ENCODE results near the gene LRRC42.

GRCh38 chr1:53975861-53976260, 29.7 kb downstream of the LRRC42 start:
- TF ChIP-seq ZC3H11A (IDR thresholded peaks at IDR 0.05) (no peak), POLR2A (IDR thresholded peaks at IDR 0.05; ENCODE audit: low read length) (no peak), CTCF (IDR thresholded peaks at IDR 0.05) (no peak), MAZ (IDR thresholded peaks at IDR 0.05; ENCODE audit: borderline replicate concordance, low read depth, low read length) (no peak), TP53 (CRISPR knock-in tag; IDR thresholded peaks at IDR 0.05) (no peak), ATOH8 (CRISPR knock-in tag; IDR thresholded peaks at IDR 0.05; ENCODE audit: low read depth) (no peak), HDAC2 (IDR thresholded peaks at IDR 0.05) (no peak), ZFP36 (IDR thresholded peaks at IDR 0.05; ENCODE audit: borderline replicate concordance, partially characterized antibody) (no peak), RAD21 (conservative IDR thresholded peaks at IDR 0.05 in 1 of 2, IDR thresholded peaks at IDR 0.05 in 1 of 2) (no peak), PBX3 (IDR thresholded peaks at IDR 0.05) (no peak)
- TF ChIP-seq, protein P1, sequence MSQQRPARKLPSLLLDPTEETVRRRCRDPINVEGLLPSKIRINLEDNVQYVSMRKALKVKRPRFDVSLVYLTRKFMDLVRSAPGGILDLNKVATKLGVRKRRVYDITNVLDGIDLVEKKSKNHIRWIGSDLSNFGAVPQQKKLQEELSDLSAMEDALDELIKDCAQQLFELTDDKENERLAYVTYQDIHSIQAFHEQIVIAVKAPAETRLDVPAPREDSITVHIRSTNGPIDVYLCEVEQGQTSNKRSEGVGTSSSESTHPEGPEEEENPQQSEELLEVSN (IDR thresholded peaks at IDR 0.05; ENCODE audit: borderline replicate concordance, low read depth) = no peak

Measured in A549 (cell line).